Measurements from ENCODE around the gene NPAS3.

- TF ChIP-seq POLR2A (IDR thresholded peaks at IDR 0.05), result no peak
- TF ChIP-seq CTCF (IDR thresholded peaks at IDR 0.05), result no peak
Observed at GRCh38 chr14:33812181-33812580, 873.5 kb downstream of the NPAS3 start.
